ENCODE measurements around the gene MLEC.

MLEC gene

GRCh38 chr12:120737557-120738251 is 50.8 kb downstream of the MLEC start (continued):
- TF ChIP-seq SNAI2 (CRISPR knock-in tag; IDR thresholded peaks at IDR 0.05) = no peak
- no peak for TF ChIP-seq ARNTL (CRISPR knock-in tag; IDR thresholded peaks at IDR 0.05; ENCODE audit: borderline replicate concordance, low read depth)
- TF ChIP-seq ZFP30 (CRISPR knock-in tag; IDR thresholded peaks at IDR 0.05) = no peak

GRCh38 chr12:120738252-120739030 is 51.5 kb downstream of the MLEC start:
- ATAC-seq = no peak
- TF ChIP-seq ZFP3 (CRISPR knock-in tag; IDR thresholded peaks at IDR 0.05) (no peak), CSRNP3 (CRISPR knock-in tag; IDR thresholded peaks at IDR 0.05) (no peak), ESRRG (CRISPR knock-in tag; IDR thresholded peaks at IDR 0.05) (no peak), ZC3H10 (CRISPR knock-in tag; IDR thresholded peaks at IDR 0.05) (no peak), ZNF8 (CRISPR knock-in tag; IDR thresholded peaks at IDR 0.05) (no peak), BACH2 (CRISPR knock-in tag; IDR thresholded peaks at IDR 0.05; ENCODE audit: borderline replicate concordance) (no peak), SNAI2 (CRISPR knock-in tag; IDR thresholded peaks at IDR 0.05) (no peak), TOX (CRISPR knock-in tag; IDR thresholded peaks at IDR 0.05; ENCODE audit: borderline replicate concordance) (no peak), RARB (CRISPR knock-in tag; IDR thresholded peaks at IDR 0.05) (no peak), ZFP30 (CRISPR knock-in tag; IDR thresholded peaks at IDR 0.05) (no peak), ZNF565 (CRISPR knock-in tag; conservative IDR thresholded peaks at IDR 0.05; ENCODE audit: low read depth) (no peak), CSDC2 (CRISPR knock-in tag; IDR thresholded peaks at IDR 0.05) (no peak), TCF4 (CRISPR knock-in tag; IDR thresholded peaks at IDR 0.05; ENCODE audit: borderline replicate concordance) (no peak), TSHZ2 (CRISPR knock-in tag; IDR thresholded peaks at IDR 0.05) (no peak)

GRCh38 chr12:120739031-120739762 is 52.2 kb downstream of the MLEC start:
- no peak for ATAC-seq
- TF ChIP-seq CREB5 (CRISPR knock-in tag; IDR thresholded peaks at IDR 0.05; ENCODE audit: low read depth) (no peak), SNAI2 (CRISPR knock-in tag; IDR thresholded peaks at IDR 0.05) (no peak), ZNF565 (CRISPR knock-in tag; conservative IDR thresholded peaks at IDR 0.05; ENCODE audit: low read depth) (no peak), RARB (CRISPR knock-in tag; IDR thresholded peaks at IDR 0.05) (no peak), ZC3H10 (CRISPR knock-in tag; IDR thresholded peaks at IDR 0.05) (no peak), PPARA (CRISPR knock-in tag; IDR thresholded peaks at IDR 0.05; ENCODE audit: borderline replicate concordance) (no peak), TOX (CRISPR knock-in tag; IDR thresholded peaks at IDR 0.05; ENCODE audit: borderline replicate concordance) (no peak), BACH2 (CRISPR knock-in tag; IDR thresholded peaks at IDR 0.05; ENCODE audit: borderline replicate concordance) (no peak), TCF4 (CRISPR knock-in tag; IDR thresholded peaks at IDR 0.05; ENCODE audit: borderline replicate concordance) (no peak), TSHZ2 (CRISPR knock-in tag; IDR thresholded peaks at IDR 0.05) (no peak), ARNTL (CRISPR knock-in tag; IDR thresholded peaks at IDR 0.05; ENCODE audit: borderline replicate concordance, low read depth) (no peak), ZFP30 (CRISPR knock-in tag; IDR thresholded peaks at IDR 0.05) (no peak), CSDC2 (CRISPR knock-in tag; IDR thresholded peaks at IDR 0.05) (no peak), POU6F1 (CRISPR knock-in tag; IDR thresholded peaks at IDR 0.05; ENCODE audit: borderline replicate concordance, low read depth) (no peak), OSR1 (CRISPR knock-in tag; IDR thresholded peaks at IDR 0.05) (no peak), ZNF8 (CRISPR knock-in tag; IDR thresholded peaks at IDR 0.05) (no peak), CSRNP3 (CRISPR knock-in tag; IDR thresholded peaks at IDR 0.05) (no peak), ISL1 (CRISPR knock-in tag; IDR thresholded peaks at IDR 0.05) (no peak), ZFP3 (CRISPR knock-in tag; IDR thresholded peaks at IDR 0.05) (no peak), ESRRG (CRISPR knock-in tag; IDR thresholded peaks at IDR 0.05) (no peak)

Data from SK-N-SH treated with all-trans-retinoic acid at 6 μM for 48 hours (cell line).